Immature natural killer cell (primary cell): ENCODE results near the gene FZR1. TPM values are rescaled to one million over a fixed set of nuclear protein-coding genes. Genes with fewer than 3 reads are reported as not detected.
"Not testable (repeated sequence)": the region's sequence is repeated elsewhere in the genome, so short reads cannot be mapped to it uniquely, and the experiment has no call there.

Source experiments
- DNase-seq, 3 donors: peaks; one replicate each; pipeline ENCODE4 v3.0.0; 2022; ENCODE audit warnings: mixed read lengths in 1 of 3
- H3K27ac Mint-ChIP-seq, 6 donors: one replicate each; pipeline ENCODE4 v1.8.0; 2020; ENCODE audit warnings: mixed read lengths in 6 of 6, mild to moderate bottlenecking in 5 of 6, inconsistent platforms in 4 of 6, moderate library complexity in 3 of 6
- H3K27me3 Mint-ChIP-seq, 3 donors: one replicate each; pipeline ENCODE4 v1.8.0; 2020 to 2021; ENCODE audit warnings: low read depth in 3 of 3, mild to moderate bottlenecking in 3 of 3, mixed read lengths in 3 of 3, moderate library complexity in 3 of 3, inconsistent platforms in 1 of 3
- H3K36me3 Mint-ChIP-seq, 3 donors: one replicate each; pipeline ENCODE4 v1.8.0; 2020; ENCODE audit warnings: mixed read lengths in 3 of 3, inconsistent platforms in 2 of 3, mild to moderate bottlenecking in 2 of 3
- H3K4me1 Mint-ChIP-seq, 2 donors: one replicate each; pipeline ENCODE4 v1.8.0; 2020; ENCODE audit warnings: inconsistent platforms in 2 of 2, mild to moderate bottlenecking in 2 of 2, mixed read lengths in 2 of 2, moderate library complexity in 1 of 2
- H3K4me3 Mint-ChIP-seq, 5 donors: one replicate each; pipeline ENCODE4 v1.8.0; 2020; ENCODE audit warnings: mild to moderate bottlenecking in 5 of 5, mixed read lengths in 5 of 5, inconsistent platforms in 3 of 5, moderate library complexity in 3 of 5
- H3K9me3 Mint-ChIP-seq, 6 donors: one replicate each; pipeline ENCODE4 v1.8.0; 2020; ENCODE audit warnings: mild to moderate bottlenecking in 6 of 6, mixed read lengths in 6 of 6, inconsistent platforms in 4 of 6, moderate library complexity in 3 of 6
- polyA plus RNA-seq, 3 donors: library from polyadenylated mRNA; unstranded; fragments of 300-500 nt; fragmentation: Illumina TruSeq; gene quantifications; one replicate each; pipeline ENCODE4 v1.2.3, GENCODE V29; 2021

FZR1 gene
- polyA plus RNA-seq, 3 donors from 2014 or later = 6.8 to 14.2 (median 9.7) TPM

GRCh38 chr19:3496392-3497273, 9.5 kb upstream of the FZR1 start:
- Mint-ChIP-seq H3K9me3 (peaks cover 0 to 1% (median 0%) of the 10 kb centered on the region in 6 donors), H3K4me1 (peaks cover 20 to 27% of the 10 kb centered on the region in 2 donors), H3K27ac (peak overlapping the region in 1 of 6 donors; percentile 18), H3K27me3 (peaks cover 17 to 19% (median 18%) of the 10 kb centered on the region in 3 donors), H3K4me3 (no peak overlapping the region), H3K36me3 (peaks cover 0 to 12% (median 0%) of the 10 kb centered on the region in 3 donors)
- no peak for DNase-seq

GRCh38 chr19:3497757-3498520, 8.2 kb upstream of the FZR1 start:
- Mint-ChIP-seq H3K4me1 (peaks cover 20 to 27% of the 10 kb centered on the region in 2 donors), H3K36me3 (peaks cover 0 to 12% (median 0%) of the 10 kb centered on the region in 3 donors), H3K9me3 (peaks cover 0 to 1% (median 0%) of the 10 kb centered on the region in 6 donors), H3K27me3 (peaks cover 17 to 19% (median 18%) of the 10 kb centered on the region in 3 donors), H3K4me3 (peak overlapping the region in 2 of 5 donors; percentile 12 to 18), H3K27ac (peak overlapping the region in 3 of 6 donors; percentile 1 to 51 (median 10))
- no peak for DNase-seq

GRCh38 chr19:3499738-3500428, 6.2 kb upstream of the FZR1 start:
- Mint-ChIP-seq H3K27me3 (peaks cover 17 to 19% (median 18%) of the 10 kb centered on the region in 3 donors), H3K9me3 (peaks cover 0 to 1% (median 0%) of the 10 kb centered on the region in 6 donors), H3K27ac (peak overlapping the region; percentile 96 to 99 (median 98)), H3K4me3 (peak overlapping the region; percentile 86 to 96 (median 92)), H3K36me3 (peaks cover 0 to 12% (median 0%) of the 10 kb centered on the region in 3 donors), H3K4me1 (peaks cover 22 to 27% of the 10 kb centered on the region in 2 donors)
- no peak for DNase-seq

GRCh38 chr19:3500429-3501101, 5.5 kb upstream of the FZR1 start, which contains the start of gene DOHH:
DOHH (minus strand) TSS chr19:3500674; CDS start chr19:3496814, 3,860 bp downstream.
- Mint-ChIP-seq H3K9me3 (peaks cover 0 to 1% (median 0%) of the 10 kb centered on the region in 6 donors), H3K4me3 (peak within 1 kb of the TSS; percentile 86 to 96 (median 92)), H3K27ac (peak within 1 kb of the TSS; percentile 96 to 99 (median 98)), H3K36me3 (peaks cover 0 to 8% (median 0%) of the 10 kb centered on the region in 3 donors), H3K27me3 (peaks cover 19 to 22% (median 20%) of the 10 kb centered on the region in 3 donors), H3K4me1 (peaks cover 25 to 30% of the 10 kb centered on the region in 2 donors)
- DNase-seq = peak; percentile 93 to 95 (median 95)

GRCh38 chr19:3501780-3502179, 4.3 kb upstream of the FZR1 start:
- peak overlapping the region in 2 of 6 donors; percentile 10 to 99 for H3K27ac Mint-ChIP-seq
- no peak for DNase-seq
- H3K27me3 Mint-ChIP-seq = peaks cover 26 to 29% (median 28%) of the 10 kb centered on the region in 3 donors
- peaks cover 0 to 1% (median 0%) of the 10 kb centered on the region in 6 donors for H3K9me3 Mint-ChIP-seq
- peaks cover 0 to 5% (median 0%) of the 10 kb centered on the region in 3 donors for H3K36me3 Mint-ChIP-seq
- no peak overlapping the region for H3K4me3 Mint-ChIP-seq
- H3K4me1 Mint-ChIP-seq = peaks cover 30 to 38% of the 10 kb centered on the region in 2 donors

- Mint-ChIP-seq H3K36me3 (no peaks in the 10 kb centered on the region), H3K27ac (peak overlapping the region in 5 of 6 donors; percentile 61 to 100 (median 98)), H3K9me3 (no peaks in the 10 kb centered on the region), H3K4me1 (peaks cover 38 to 42% of the 10 kb centered on the region in 2 donors), H3K4me3 (no peak overlapping the region), H3K27me3 (peaks cover 26 to 30% (median 30%) of the 10 kb centered on the region in 3 donors)
- DNase-seq = no peak
Measured at GRCh38 chr19:3503036-3503572, 3.0 kb upstream of the FZR1 start.

- H3K27me3 Mint-ChIP-seq = peaks cover 24 to 38% (median 26%) of the 10 kb centered on the region in 3 donors
- H3K36me3 Mint-ChIP-seq = peaks cover 0 to 4% (median 0%) of the 10 kb centered on the region in 3 donors
- no peak for DNase-seq
- peaks cover 49 to 50% of the 10 kb centered on the region in 2 donors for H3K4me1 Mint-ChIP-seq
- H3K27ac Mint-ChIP-seq = peak overlapping the region; percentile 98 to 100 (median 99)
- no peaks in the 10 kb centered on the region for H3K9me3 Mint-ChIP-seq
- H3K4me3 Mint-ChIP-seq = peak overlapping the region in 4 of 5 donors; percentile 26 to 93 (median 62)
Measured at GRCh38 chr19:3504735-3505134, 1.4 kb upstream of the FZR1 start.

GRCh38 chr19:3506384-3507340, 551 bp downstream of the FZR1 start:
- Mint-ChIP-seq H3K36me3 (peaks cover 0 to 7% (median 0%) of the 10 kb centered on the region in 3 donors), H3K4me1 (peaks cover 41 to 45% of the 10 kb centered on the region in 2 donors), H3K27me3 (peaks cover 11 to 22% (median 15%) of the 10 kb centered on the region in 3 donors), H3K27ac (peak overlapping the region; percentile 69 to 99 (median 92)), H3K4me3 (peak overlapping the region; percentile 86 to 91 (median 89)), H3K9me3 (no peaks in the 10 kb centered on the region)
- DNase-seq = peak; percentile 45 to 52 (median 47)

GRCh38 chr19:3507371-3508120, 1.4 kb downstream of the FZR1 start:
- Mint-ChIP-seq H3K36me3 (peaks cover 0 to 7% (median 0%) of the 10 kb centered on the region in 3 donors), H3K4me3 (peak overlapping the region; percentile 86 to 91 (median 88)), H3K4me1 (peaks cover 41 to 50% of the 10 kb centered on the region in 2 donors), H3K27ac (peak overlapping the region in 5 of 6 donors; percentile 86 to 94 (median 92)), H3K9me3 (no peaks in the 10 kb centered on the region), H3K27me3 (peaks cover 11 to 22% (median 15%) of the 10 kb centered on the region in 3 donors)
- no peak for DNase-seq

- H3K9me3 Mint-ChIP-seq, DNase-seq, H3K36me3 Mint-ChIP-seq: not testable (repeated sequence)
- Mint-ChIP-seq H3K4me1 (peaks cover 41 to 50% of the 10 kb centered on the region in 2 donors), H3K27ac (peak overlapping the region in 4 of 6 donors; percentile 40 to 89 (median 84)), H3K4me3 (peak overlapping the region; percentile 48 to 91 (median 74)), H3K27me3 (peaks cover 11 to 22% (median 15%) of the 10 kb centered on the region in 3 donors)
Measured at GRCh38 chr19:3508121-3508661, 2.1 kb downstream of the FZR1 start.
